B cell (primary cell): Measurements from ENCODE around the gene MBD6.

Source experiments
- CTCF ChIP-seq: fragments of 200-600 bp; IDR thresholded peaks from one replicate; pipeline ENCODE4 v1.8.0; 2022; ENCODE audit warnings: antibody characterized with exemption, mild to moderate bottlenecking
- EZH2 ChIP-seq: IDR thresholded peaks from 2 replicates; pipeline ENCODE4 v1.6.1; 2012; ENCODE audit warnings: borderline replicate concordance, low read depth, mild to moderate bottlenecking, moderate library complexity, low read length; ENCODE audit not compliant: insufficient read depth, poor library complexity, severe bottlenecking

DNA sequence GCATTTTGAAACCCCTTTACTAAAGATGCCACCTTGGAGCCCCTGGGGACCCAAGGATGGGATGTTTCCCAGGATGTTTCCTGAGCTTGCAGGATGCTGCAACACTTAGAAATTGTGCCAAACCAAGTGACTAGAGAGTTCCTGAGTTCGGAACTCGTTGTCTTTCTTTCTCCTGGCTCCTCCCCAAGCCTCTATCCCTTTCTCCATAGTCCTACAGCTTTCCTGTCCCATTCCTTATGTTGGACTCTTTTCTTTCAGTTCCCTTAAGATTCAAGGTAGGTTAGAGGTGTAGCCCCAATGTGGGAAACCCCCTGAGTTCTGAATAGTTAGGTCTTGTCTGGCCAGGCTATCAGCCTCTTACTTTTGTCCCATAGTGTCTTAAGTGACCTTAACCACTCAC lies 25.9 kb downstream of the MBD6 start:
- TF ChIP-seq CTCF = no peak
- TF ChIP-seq EZH2 = no peak
